Right lobe of liver (tissue), 4 donors: ENCODE results near the gene SLC7A1.

ENCODE experiments used
- POLR2A ChIP-seq: fragments of 450-650 bp; IDR thresholded peaks from one replicate; pipeline ENCODE4 v1.6.1; 2017; ENCODE audit warnings: antibody characterized with exemption, mild to moderate bottlenecking
- TF ChIP-seq, protein P1 (sequence below), 4 donors: fragments of 200-600 bp in 3 of 4; fragments of 450-650 bp in 1 of 4; IDR thresholded peaks; one replicate each; pipeline versions ENCODE4 v1.5.1 to v1.8.0; 2016 to 2022; ENCODE audit warnings: antibody characterized with exemption in 4 of 4, mild to moderate bottlenecking in 2 of 4
- donor health status: DM: no; HTN: no; CAD: no.
- donor health status: DM: no; HTN: no; CAD: no.
- donor health status: DM: no; HTN: yes; CAD: no.

GRCh38 chr13:29507356-29507755 is 88.1 kb downstream of the SLC7A1 start:
- TF ChIP-seq, protein P1, sequence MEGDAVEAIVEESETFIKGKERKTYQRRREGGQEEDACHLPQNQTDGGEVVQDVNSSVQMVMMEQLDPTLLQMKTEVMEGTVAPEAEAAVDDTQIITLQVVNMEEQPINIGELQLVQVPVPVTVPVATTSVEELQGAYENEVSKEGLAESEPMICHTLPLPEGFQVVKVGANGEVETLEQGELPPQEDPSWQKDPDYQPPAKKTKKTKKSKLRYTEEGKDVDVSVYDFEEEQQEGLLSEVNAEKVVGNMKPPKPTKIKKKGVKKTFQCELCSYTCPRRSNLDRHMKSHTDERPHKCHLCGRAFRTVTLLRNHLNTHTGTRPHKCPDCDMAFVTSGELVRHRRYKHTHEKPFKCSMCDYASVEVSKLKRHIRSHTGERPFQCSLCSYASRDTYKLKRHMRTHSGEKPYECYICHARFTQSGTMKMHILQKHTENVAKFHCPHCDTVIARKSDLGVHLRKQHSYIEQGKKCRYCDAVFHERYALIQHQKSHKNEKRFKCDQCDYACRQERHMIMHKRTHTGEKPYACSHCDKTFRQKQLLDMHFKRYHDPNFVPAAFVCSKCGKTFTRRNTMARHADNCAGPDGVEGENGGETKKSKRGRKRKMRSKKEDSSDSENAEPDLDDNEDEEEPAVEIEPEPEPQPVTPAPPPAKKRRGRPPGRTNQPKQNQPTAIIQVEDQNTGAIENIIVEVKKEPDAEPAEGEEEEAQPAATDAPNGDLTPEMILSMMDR (IDR thresholded peaks at IDR 0.05), result no peak
- TF ChIP-seq POLR2A, result no peak
